Caki2 (cell line): ENCODE results near the gene MTA3. TPM values are rescaled to one million over a fixed set of nuclear protein-coding genes. Genes with fewer than 3 reads are reported as not detected.

Experiments
- DNase-seq: peaks from one replicate; pipeline ENCODE4 v3.0.0-alpha.2; 2015; ENCODE audit warnings: low read depth
- in situ Hi-C: cut with HindIII; loops from 2 replicates; pipeline ENCODE4 v1.10.0; 2016; ENCODE audit warnings: low sequenced_read_pairs, low pct_unique_long_range_greater_than_20kb, mixed read lengths
- total RNA-seq: library from RNA; depleted of rRNA; stranded (reverse); fragments of >200 nt; shearing (Covaris generic); gene quantifications from 2 replicates; pipeline ENCODE4 v1.2.3, GENCODE V29; 2014; ENCODE audit warnings: low replicate concordance

Gene MTA3
- total RNA-seq, 1 experiment from 2014 or later = 31.6 TPM

GRCh38 chr2:42744545-42745082 is 176.2 kb downstream of the MTA3 start:
- in situ Hi-C loops = no loop called here
- DNase-seq = no peak

GRCh38 chr2:42747422-42747821 is 179.0 kb downstream of the MTA3 start:
- DNase-seq = no peak
- in situ Hi-C loops = no loop called here

DNA sequence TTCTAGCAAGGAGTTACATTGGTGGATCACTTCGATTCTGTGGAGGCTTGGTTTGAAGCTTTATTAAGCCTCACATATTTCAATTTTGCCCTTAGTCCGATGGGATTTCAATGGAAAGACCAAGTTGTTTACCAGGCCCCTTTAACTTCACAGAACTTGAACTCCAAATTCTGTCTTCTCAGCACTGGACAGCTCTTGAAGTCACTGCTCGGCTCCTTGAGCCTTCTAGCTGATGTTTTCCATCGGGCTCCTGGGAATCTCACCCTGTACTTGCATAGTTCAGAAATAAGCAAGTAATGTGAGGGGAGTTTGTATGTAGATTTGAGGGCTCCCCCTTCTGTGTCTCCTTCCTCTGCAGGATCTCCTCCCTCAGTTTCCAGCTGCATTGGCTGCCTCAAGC is 180.4 kb downstream of the MTA3 start:
- DNase-seq = no peak
- in situ Hi-C loops = no loop called here

GRCh38 chr2:42752314-42752713 is 183.9 kb downstream of the MTA3 start:
- in situ Hi-C loops = no loop called here
- no peak for DNase-seq

GRCh38 chr2:42752816-42753813 is 184.7 kb downstream of the MTA3 start:
- no peak for DNase-seq
- in situ Hi-C loops = no loop called here

DNA sequence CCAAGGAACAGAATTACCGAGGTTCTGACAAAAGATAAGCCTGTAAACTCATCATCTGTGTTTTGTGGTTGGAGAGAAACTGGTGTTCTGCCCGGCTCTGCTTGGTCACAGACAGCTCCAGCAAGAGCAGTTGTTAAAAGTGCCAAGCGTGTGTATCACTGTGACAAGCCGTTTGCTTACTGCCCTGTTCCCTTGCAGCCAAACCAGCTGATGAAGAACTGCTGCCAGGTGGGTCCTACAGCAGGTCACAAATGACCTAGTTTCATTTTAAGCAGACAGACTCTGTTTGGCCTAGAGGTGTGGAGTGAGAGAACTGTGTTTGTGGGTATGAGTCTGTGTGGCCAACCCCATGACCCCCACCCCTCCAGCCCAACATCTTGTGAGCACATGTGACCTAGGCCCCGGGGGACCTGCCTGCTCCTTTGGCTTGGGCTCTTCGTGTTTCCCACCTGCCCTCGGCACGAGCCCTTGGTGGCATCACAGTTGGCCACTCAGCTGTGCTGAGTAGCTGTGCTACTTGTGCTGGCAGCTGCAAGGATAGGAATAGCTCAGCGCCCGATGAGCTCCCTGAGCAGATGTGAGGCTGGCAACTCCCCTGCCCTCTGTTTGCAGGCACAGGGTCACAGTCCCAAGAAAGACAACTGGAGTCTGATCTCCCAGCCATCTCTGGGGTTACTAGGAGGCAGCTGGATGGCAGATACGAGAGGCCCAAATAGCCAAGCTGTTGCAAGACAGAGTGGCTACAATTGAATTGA is 185.8 kb downstream of the MTA3 start:
- in situ Hi-C loops = no loop called here

DNA sequence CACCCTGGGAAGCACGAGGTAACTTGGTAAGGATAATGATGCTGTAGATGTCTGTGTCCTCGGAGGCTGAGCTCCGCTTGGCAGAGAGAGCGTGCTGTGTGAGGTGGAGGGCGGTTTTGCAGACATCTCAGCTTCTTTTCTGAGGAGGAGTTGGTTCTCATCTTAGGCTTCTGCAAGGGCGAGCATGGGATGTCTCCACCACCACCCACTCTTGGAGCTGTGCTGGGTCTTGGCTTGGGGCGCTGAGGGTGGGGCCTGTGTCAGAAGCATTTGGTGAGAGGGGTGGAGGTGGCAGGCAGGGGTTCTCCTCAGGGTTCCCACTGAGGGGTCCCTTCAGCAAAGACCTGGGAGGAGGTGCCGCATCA is 186.3 kb downstream of the MTA3 start:
- in situ Hi-C loops = no loop called here
- DNase-seq = no peak

More for the DNA sequence above, 185.8 kb downstream of the MTA3 start:
- DNase-seq = no peak

DNA sequence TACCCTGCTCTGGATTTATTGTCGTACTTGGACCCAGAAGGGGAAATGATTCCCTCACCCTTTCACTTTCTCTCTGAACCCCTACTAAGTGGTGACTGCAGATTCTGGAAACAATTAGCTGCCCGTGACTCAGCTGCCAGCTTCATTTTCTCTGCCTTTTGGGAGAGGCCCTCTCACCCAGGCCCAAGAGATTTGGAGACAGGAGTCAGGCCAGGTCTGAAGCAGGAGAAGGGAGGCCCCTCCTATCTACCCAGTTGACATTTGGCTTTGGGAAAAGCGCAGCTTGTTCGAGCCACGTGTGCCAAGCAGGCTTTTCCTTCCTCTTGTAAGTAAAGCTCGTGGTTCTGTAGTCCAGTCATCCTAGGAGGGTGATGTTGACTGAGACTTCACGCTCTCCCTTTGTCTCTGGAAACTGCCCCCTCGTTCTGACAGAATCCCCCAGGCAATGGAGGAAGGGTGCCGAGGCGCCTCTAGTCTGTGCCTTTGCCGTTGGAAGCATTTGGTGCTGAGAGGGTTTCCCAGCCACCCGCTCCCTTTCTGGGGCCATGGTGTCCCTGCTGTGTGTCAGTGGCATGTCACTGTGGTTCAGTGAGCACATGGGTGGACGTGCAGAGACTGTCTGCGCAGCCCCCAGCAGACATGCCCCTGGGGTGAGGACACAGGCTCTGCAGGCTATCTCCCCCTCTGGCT is 186.9 kb downstream of the MTA3 start:
- in situ Hi-C loops = no loop called here
- DNase-seq = no peak

GRCh38 chr2:42756150-42756775 is 187.8 kb downstream of the MTA3 start:
- no peak for DNase-seq
- in situ Hi-C loops = no loop called here

DNA sequence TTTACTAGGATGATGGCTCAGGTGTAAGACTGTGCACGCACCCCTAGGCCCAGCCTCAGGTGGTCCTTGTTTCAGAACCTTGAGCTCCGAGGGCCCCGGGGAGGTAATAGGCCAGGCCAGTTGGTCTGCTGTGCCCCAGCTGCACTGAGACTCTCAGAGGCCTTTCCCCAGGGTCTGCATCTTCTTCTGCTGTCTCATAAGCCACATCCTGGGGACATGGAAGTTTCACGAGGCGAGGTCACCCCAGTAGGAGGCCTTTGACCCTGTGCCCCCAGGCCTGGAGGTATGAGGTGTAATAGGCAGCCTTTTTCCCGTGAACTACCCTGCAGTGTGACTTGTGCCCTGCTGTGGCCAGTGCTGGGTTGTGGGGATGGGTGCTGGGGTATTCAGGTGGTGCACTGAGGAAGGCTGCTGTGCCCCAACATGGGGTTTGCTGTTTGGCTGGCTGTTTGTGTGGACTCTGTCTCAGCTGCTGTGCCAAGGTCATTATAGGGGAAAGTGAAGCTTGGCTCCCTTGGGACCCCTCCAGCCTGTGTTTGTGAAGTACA is 188.6 kb downstream of the MTA3 start:
- in situ Hi-C loops = no loop called here
- no peak for DNase-seq

- DNase-seq = no peak
- in situ Hi-C loops = no loop called here
Measured at GRCh38 chr2:42757981-42758740, 189.7 kb downstream of the MTA3 start.

GRCh38 chr2:42758751-42759150 is 190.3 kb downstream of the MTA3 start:
- in situ Hi-C loops = no loop called here
- no peak for DNase-seq

- DNase-seq = no peak
- in situ Hi-C loops = no loop called here
Measured at GRCh38 chr2:42761554-42761953, 193.1 kb downstream of the MTA3 start.

DNA sequence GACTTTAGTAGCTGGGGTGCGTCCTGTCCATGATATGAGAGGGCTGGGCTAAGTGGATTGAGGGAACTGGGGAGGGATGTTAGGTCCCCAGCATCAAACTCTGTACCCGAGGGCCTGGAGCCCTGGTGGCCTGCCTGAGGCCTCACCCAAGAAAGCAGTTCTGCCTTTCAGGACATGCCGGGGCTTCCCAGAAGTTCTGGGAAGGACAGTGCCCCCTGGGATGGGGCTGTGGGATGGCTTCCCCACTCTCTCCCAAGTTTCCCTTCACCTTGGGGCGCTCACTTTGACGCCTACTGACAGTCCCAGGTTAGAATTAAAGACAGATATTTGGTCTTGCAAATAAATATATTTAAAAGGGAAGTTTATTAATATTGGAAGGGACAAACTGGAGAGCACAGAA is 193.7 kb downstream of the MTA3 start:
- DNase-seq = no peak
- in situ Hi-C loops = no loop called here

DNA sequence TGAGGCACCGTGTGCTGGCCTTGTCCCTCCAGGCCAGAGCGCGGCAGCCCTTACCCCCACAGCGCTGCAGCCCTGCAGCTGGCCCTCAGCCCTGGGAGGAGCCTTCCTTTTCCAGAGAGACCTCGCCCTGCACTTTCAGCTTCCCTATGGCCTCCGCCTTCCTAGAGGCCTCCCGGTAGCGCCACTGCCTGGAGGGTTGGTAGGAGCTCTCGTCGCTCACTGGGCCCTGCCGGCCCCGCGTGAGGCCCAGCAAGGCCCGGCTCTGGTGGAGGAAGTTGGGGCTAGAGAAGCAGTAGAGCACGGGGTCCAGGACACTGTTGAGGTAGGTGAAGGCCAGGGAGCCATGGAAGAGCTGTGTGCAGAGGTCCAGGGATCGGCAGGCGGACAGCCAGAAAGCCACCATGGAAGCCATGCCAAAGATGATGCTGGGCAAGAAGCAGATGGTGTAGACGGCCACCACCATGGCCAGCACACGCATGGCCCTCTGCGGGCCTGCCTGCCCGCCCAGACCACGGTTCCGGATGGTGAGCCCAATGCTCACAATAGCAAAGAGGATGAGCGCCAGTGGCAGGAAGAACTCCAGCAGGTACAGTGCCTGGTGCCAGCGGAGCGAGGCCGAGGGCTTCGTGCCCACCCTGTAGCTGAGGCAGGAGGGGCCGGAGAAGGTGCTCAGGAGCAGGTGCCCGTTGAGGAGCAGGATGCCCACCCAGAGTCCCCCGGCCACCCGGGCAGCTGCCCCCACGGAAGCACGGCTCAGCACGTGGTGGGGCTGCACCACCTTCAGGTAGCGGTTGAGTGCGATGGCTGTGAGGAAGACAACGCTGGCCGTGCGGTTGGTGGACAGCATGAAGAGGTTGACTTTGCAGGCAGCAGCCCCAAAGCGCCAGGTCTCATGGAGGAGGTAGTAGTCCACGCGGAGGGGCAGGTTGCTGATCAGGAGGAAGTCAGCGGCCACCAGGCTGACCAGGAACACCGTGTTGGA is 194.7 kb downstream of the MTA3 start:
- in situ Hi-C loops = no loop called here
- DNase-seq = no peak

DNA sequence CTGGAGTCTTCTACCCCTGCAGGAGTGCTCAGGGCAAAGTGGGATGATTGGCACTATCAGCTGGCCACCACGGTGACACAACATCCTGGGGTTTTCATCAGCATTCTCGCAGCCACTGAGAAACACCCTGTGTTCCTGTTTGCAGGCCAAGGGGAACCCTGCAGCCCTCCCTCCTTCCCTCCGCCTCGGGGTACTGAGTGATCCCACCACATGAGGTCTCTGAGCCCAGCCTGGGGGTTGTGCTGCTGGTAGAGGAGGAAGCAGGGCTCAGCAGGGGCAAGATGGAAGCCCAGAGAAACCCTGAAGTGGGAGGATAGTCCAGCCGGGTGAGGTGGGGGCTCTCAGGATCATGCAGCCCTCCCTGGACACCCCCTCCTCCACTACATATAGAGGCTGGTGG is 195.7 kb downstream of the MTA3 start, which contains the start of gene OXER1:
TSS of gene OXER1 (minus strand) at position 40 of the 400 bp plus-strand sequence. CDS start 73 bp downstream, outside the sequence.
- no peak for DNase-seq
- in situ Hi-C loops = no loop called here
